Lower leg skin (tissue), 3 donors: ENCODE results near the gene AMDHD1.

ENCODE experiments used
- POLR2A ChIP-seq, 2 donors: fragments of 450-650 bp; IDR thresholded peaks; one replicate each; pipeline ENCODE4 v1.6.1; 2016 to 2017; ENCODE audit warnings: antibody characterized with exemption in 2 of 2, mild to moderate bottlenecking in 1 of 2, moderate library complexity in 1 of 2
- TF ChIP-seq, protein P1 (sequence below), 3 donors: fragments of 450-650 bp; IDR thresholded peaks; one replicate each; pipeline ENCODE4 v1.5.1; 2016; ENCODE audit warnings: antibody characterized with exemption in 3 of 3, mild to moderate bottlenecking in 3 of 3, moderate library complexity in 2 of 3

DNA sequence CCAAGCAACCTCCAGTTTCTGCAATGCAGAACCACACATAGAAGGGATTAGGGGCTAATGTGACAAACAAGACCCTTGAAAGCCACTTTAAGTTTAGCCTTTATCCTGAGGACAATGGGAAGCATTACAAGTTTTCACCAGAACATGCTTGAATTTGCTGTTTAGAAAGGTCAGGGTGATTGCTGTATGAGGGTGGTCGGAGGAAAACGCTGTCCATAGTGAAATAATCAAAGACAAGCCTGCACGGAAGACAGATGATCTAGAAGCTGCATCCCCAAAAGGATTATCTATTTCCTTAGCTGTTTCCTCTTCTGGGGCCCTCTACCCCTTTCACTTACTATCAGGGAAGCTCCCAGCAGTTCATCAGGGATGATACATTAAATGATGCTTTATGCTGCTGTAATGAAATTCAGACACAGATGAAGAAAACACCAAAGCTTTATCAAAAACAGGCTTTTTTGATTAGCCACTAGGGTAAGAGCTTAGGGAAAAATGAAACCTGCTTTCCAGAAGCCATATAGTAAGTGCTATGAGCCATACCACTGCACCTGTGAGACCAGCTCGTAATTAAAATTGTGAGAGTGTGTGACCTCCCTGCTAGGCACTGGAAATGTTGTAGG, 46.5 kb downstream of the AMDHD1 start:
- TF ChIP-seq, protein P1, sequence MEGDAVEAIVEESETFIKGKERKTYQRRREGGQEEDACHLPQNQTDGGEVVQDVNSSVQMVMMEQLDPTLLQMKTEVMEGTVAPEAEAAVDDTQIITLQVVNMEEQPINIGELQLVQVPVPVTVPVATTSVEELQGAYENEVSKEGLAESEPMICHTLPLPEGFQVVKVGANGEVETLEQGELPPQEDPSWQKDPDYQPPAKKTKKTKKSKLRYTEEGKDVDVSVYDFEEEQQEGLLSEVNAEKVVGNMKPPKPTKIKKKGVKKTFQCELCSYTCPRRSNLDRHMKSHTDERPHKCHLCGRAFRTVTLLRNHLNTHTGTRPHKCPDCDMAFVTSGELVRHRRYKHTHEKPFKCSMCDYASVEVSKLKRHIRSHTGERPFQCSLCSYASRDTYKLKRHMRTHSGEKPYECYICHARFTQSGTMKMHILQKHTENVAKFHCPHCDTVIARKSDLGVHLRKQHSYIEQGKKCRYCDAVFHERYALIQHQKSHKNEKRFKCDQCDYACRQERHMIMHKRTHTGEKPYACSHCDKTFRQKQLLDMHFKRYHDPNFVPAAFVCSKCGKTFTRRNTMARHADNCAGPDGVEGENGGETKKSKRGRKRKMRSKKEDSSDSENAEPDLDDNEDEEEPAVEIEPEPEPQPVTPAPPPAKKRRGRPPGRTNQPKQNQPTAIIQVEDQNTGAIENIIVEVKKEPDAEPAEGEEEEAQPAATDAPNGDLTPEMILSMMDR (IDR thresholded peaks at IDR 0.05): no peak
- no peak for TF ChIP-seq POLR2A (IDR thresholded peaks at IDR 0.05)
